H1 (cell line): ENCODE results near the gene CELSR1. TPM values are rescaled to one million over a fixed set of nuclear protein-coding genes. Genes with fewer than 3 reads are reported as not detected.
"Not testable (repeated sequence)": the region's sequence is repeated elsewhere in the genome, so short reads cannot be mapped to it uniquely, and the experiment has no call there.

ENCODE experiments used
- CTCF ChIA-PET: fragments of 300-600 bp; sonication (Branson Sonifier 250); formaldehyde crosslinking; loops from one replicate; lab custom pipeline; 2021; ENCODE audit not compliant: partially characterized antibody; lab: Charles Lee
- POLR2A ChIA-PET: fragments of 300-600 bp; sonication (Branson Sonifier 250); formaldehyde crosslinking; loops from one replicate; lab custom pipeline; 2021; ENCODE audit warnings: inconsistent platforms; ENCODE audit not compliant: partially characterized antibody; lab: Charles Lee
- DNase-seq, 2 experiments: peaks; one replicate each; pipeline versions ENCODE4 v3.0.0 to v3.0.0-alpha.2; 2010 to 2022; ENCODE audit warnings: low spot score in 2 of 2, low read depth in 1 of 2, mixed read lengths in 1 of 2
- FAIRE-seq: peaks from 2 replicates; lab custom pipeline; 2011; peaks lifted over from hg19 to GRCh38; lab: Jason Lieb, UNC
- H2AFZ ChIP-seq: 2 replicates; pipeline ENCODE4 v1.8.1; 2012; ENCODE audit warnings: low read length, inconsistent platforms
- H2AK5ac ChIP-seq: 2 replicates; pipeline ENCODE4 v1.6.1; 2013; ENCODE audit warnings: low read depth, low read length
- H2BK120ac ChIP-seq: replicated peaks from 2 replicates; pipeline ENCODE3; 2013; ENCODE audit warnings: low read depth, low read length, inconsistent platforms
- H2BK12ac ChIP-seq: 2 replicates; pipeline ENCODE4 v1.6.1; 2013; ENCODE audit warnings: low read depth, low read length
- H2BK15ac ChIP-seq: 2 replicates; pipeline ENCODE4 v1.6.1; 2013; ENCODE audit warnings: low read length
- H2BK20ac ChIP-seq: 2 replicates; pipeline ENCODE4 v1.6.1; 2013; ENCODE audit warnings: low read length
- H2BK5ac ChIP-seq: 2 replicates; pipeline ENCODE4 v1.6.1; 2013; ENCODE audit warnings: low read depth, low read length
- H3K14ac ChIP-seq: 2 replicates; pipeline ENCODE4 v1.6.1; 2013; ENCODE audit warnings: inconsistent platforms; ENCODE audit not compliant: insufficient read length
- H3K18ac ChIP-seq: 2 replicates; pipeline ENCODE4 v1.6.1; 2013; ENCODE audit warnings: low read length; ENCODE audit errors: extremely low read depth
- H3K23ac ChIP-seq: 2 replicates; pipeline ENCODE4 v1.6.1; 2013; ENCODE audit warnings: inconsistent platforms; ENCODE audit not compliant: insufficient read length
- H3K23me2 ChIP-seq: 2 replicates; pipeline ENCODE4 v1.6.1; 2013; ENCODE audit warnings: low read depth, low read length
- H3K27ac ChIP-seq: 2 replicates; pipeline ENCODE4 v1.6.1; 2011; ENCODE audit warnings: low read depth, low read length, inconsistent platforms
- H3K27me3 ChIP-seq, 4 experiments: replicated peaks in 1 of 4; 1 replicate in 1 of 4; 2 replicates in 3 of 4; pipeline versions ENCODE4 v1.6.1 to v1.8.1; 2011 to 2013; ENCODE audit warnings: low read length in 3 of 4, mild to moderate bottlenecking in 3 of 4, inconsistent platforms in 2 of 4, mixed read lengths in 2 of 4, moderate library complexity in 1 of 4; ENCODE audit not compliant: control insufficient read depth in 3 of 4, insufficient read depth in 3 of 4; ENCODE audit errors: extremely low read depth in 1 of 4
- H3K36me3 ChIP-seq, 4 experiments: 2 replicates each; pipeline versions ENCODE4 v1.6.1 to v1.8.1; 2011 to 2013; ENCODE audit warnings: mild to moderate bottlenecking in 4 of 4, low read length in 3 of 4, moderate library complexity in 2 of 4, control low read depth in 1 of 4, inconsistent platforms in 1 of 4; ENCODE audit not compliant: insufficient read depth in 4 of 4, control insufficient read depth in 2 of 4
- H3K4ac ChIP-seq: replicated peaks from 2 replicates; pipeline ENCODE3; 2013; ENCODE audit warnings: low read length, low read depth, mixed read lengths, inconsistent platforms; ENCODE audit not compliant: insufficient read length
- H3K4me1 ChIP-seq, 4 experiments: replicated peaks in 1 of 4; 1 replicate in 1 of 4; 2 replicates in 3 of 4; pipeline versions ENCODE4 v1.6.1 to v1.8.1; 2011 to 2013; ENCODE audit warnings: low read length in 3 of 4, inconsistent platforms in 2 of 4, mixed read lengths in 1 of 4; ENCODE audit not compliant: insufficient read depth in 4 of 4, control insufficient read depth in 3 of 4
- H3K4me2 ChIP-seq, 2 experiments: 2 replicates each; pipeline versions ENCODE4 v1.6.1 to v1.8.1; 2011 to 2013; ENCODE audit warnings: low read depth in 2 of 2, low read length in 2 of 2, control low read depth in 1 of 2, inconsistent platforms in 1 of 2, mild to moderate bottlenecking in 1 of 2; ENCODE audit not compliant: insufficient read depth in 1 of 2
- H3K4me3 ChIP-seq, 4 experiments: fragments of 200-600, 300-600 bp in 1 of 4; sonication (generic), shearing (Covaris generic), sonication (Bioruptor Twin) in 1 of 4; 2 replicates each; pipeline versions ENCODE4 v1.5.1 to v1.8.1; 2011 to 2016; ENCODE audit warnings: low read length in 4 of 4, low read depth in 3 of 4, control low read depth in 2 of 4, inconsistent platforms in 2 of 4, mild to moderate bottlenecking in 2 of 4, mixed read lengths in 1 of 4, moderate library complexity in 1 of 4; ENCODE audit not compliant: insufficient read depth in 2 of 4; ENCODE audit errors: extremely low read depth in 1 of 4
- H3K56ac ChIP-seq: replicated peaks from 2 replicates; pipeline ENCODE3; 2013; ENCODE audit warnings: low read depth, mild to moderate bottlenecking, mixed read lengths, low read length, inconsistent platforms; ENCODE audit not compliant: insufficient read length
- H3K79me1 ChIP-seq: 2 replicates; pipeline ENCODE4 v1.6.1; 2013; ENCODE audit warnings: low read depth, low read length, control low read depth
- H3K79me2 ChIP-seq, 2 experiments: 2 replicates each; pipeline versions ENCODE4 v1.6.1 to v1.8.1; 2012 to 2013; ENCODE audit warnings: low read length in 2 of 2, mild to moderate bottlenecking in 2 of 2, inconsistent platforms in 1 of 2; ENCODE audit not compliant: insufficient read depth in 2 of 2, control insufficient read depth in 1 of 2
- H3K9ac ChIP-seq, 4 experiments: replicated peaks in 1 of 4; 1 replicate in 1 of 4; 2 replicates in 3 of 4; pipeline versions ENCODE4 v1.6.1 to v1.8.1; 2011 to 2013; ENCODE audit warnings: low read depth in 3 of 4, low read length in 3 of 4, control low read depth in 2 of 4, mild to moderate bottlenecking in 2 of 4, moderate library complexity in 2 of 4, inconsistent platforms in 1 of 4; ENCODE audit errors: extremely low read depth in 1 of 4
- H3K9me3 ChIP-seq, 2 experiments: 2 replicates each; pipeline versions ENCODE4 v1.6.1 to v1.8.1; 2012 to 2013; ENCODE audit warnings: mild to moderate bottlenecking in 2 of 2, moderate library complexity in 2 of 2, control low read depth in 1 of 2, inconsistent platforms in 1 of 2, low read depth in 1 of 2, low read length in 1 of 2, mixed read lengths in 1 of 2; ENCODE audit not compliant: insufficient read depth in 2 of 2
- H4K20me1 ChIP-seq, 2 experiments: replicated peaks in 1 of 2; 2 replicates each; pipeline versions ENCODE3 to v1.8.1; 2011 to 2013; ENCODE audit warnings: inconsistent platforms in 2 of 2, low read length in 2 of 2, mild to moderate bottlenecking in 1 of 2; ENCODE audit not compliant: insufficient read depth in 2 of 2, control insufficient read depth in 1 of 2
- H4K5ac ChIP-seq: 2 replicates; pipeline ENCODE4 v1.6.1; 2013; ENCODE audit warnings: low read length, low read depth, mixed read lengths, inconsistent platforms; ENCODE audit not compliant: insufficient read length
- H4K8ac ChIP-seq: 2 replicates; pipeline ENCODE4 v1.8.0; 2013; ENCODE audit warnings: mild to moderate bottlenecking, moderate library complexity, low read length, inconsistent platforms; ENCODE audit not compliant: insufficient read depth; ENCODE audit errors: extremely low read depth
- H4K91ac ChIP-seq: replicated peaks from 2 replicates; pipeline ENCODE3; 2013; ENCODE audit warnings: low read length, mixed read lengths, inconsistent platforms; ENCODE audit not compliant: insufficient read length
- JUND ChIP-seq: IDR thresholded peaks from 2 replicates; pipeline ENCODE4 v1.6.1; 2011; ENCODE audit warnings: mild to moderate bottlenecking, improper control_type of control experiment, low read length
- SIN3A ChIP-seq, 2 experiments: IDR thresholded peaks in 1 of 2; conservative IDR thresholded peaks in 1 of 2; 2 replicates each; pipeline ENCODE4 v1.6.1; 2011 to 2012; ENCODE audit warnings: low read length in 2 of 2, improper control_type of control experiment in 1 of 2, low read depth in 1 of 2, mild to moderate bottlenecking in 1 of 2
- SP2 ChIP-seq: IDR thresholded peaks from 2 replicates; pipeline ENCODE4 v1.6.1; 2012; ENCODE audit warnings: mild to moderate bottlenecking, low read length, inconsistent platforms
- WGBS, 2 experiments: shearing (Covaris generic) in 1 of 2; methylation state at CpG; one replicate each; pipeline versions ENCODE4 v1.1.6 to v1.1.7; 2013 to 2015; ENCODE audit warnings: low lambda C conversion rate in 2 of 2, mixed read lengths in 2 of 2, inconsistent platforms in 1 of 2, low coverage in 1 of 2, missing lambda C conversion rate in 1 of 2; ENCODE audit not compliant: insufficient replicate concordance in 2 of 2, insufficient coverage in 1 of 2, insufficient read length in 1 of 2; ENCODE audit errors: extremely low coverage in 1 of 2, missing lambda C conversion rate in 1 of 2; 5-methylcytosine and 5-hydroxymethylcytosine counted together
- polyA plus RNA-seq, 7 experiments: library from polyadenylated mRNA; depleted of rRNA in 3 of 7; stranded (reverse) in 5 of 7; unstranded in 2 of 7; fragments of >200 nt in 5 of 7; fragments of 200-250 nt in 2 of 7; gene quantifications; 1 replicate in 5 of 7; 2 replicates in 1 of 7; 4 replicates in 1 of 7; pipeline versions ENCODE4 v1.2.1 to v1.2.3, GENCODE V29; 2011 to 2013; ENCODE audit warnings: missing spikeins in 2 of 7, mixed read lengths in 2 of 7
- total RNA-seq: library from RNA; stranded (reverse); fragmentation: NEBNext Ultra II Directional; extraction: Animal tissue kit (Norgen Biotek cat#: 25700); gene quantifications from 2 replicates; pipeline ENCODE4 v1.2.1, GENCODE V29; 2021
- TF ChIP-seq, protein P1 (sequence below): IDR thresholded peaks from 2 replicates; pipeline ENCODE4 v1.6.1; 2012; ENCODE audit warnings: inconsistent platforms
- TF ChIP-seq, protein P2 (sequence below): IDR thresholded peaks from 2 replicates; pipeline ENCODE4 v1.6.1; 2012; ENCODE audit warnings: low read length, inconsistent platforms

CELSR1 gene
- total and polyA plus RNA-seq, 2 of the 8 experiments (the other 6 are each of a cell fraction or from before 2014, with no cell fraction given) = 9.0 to 12.4 TPM

DNA sequence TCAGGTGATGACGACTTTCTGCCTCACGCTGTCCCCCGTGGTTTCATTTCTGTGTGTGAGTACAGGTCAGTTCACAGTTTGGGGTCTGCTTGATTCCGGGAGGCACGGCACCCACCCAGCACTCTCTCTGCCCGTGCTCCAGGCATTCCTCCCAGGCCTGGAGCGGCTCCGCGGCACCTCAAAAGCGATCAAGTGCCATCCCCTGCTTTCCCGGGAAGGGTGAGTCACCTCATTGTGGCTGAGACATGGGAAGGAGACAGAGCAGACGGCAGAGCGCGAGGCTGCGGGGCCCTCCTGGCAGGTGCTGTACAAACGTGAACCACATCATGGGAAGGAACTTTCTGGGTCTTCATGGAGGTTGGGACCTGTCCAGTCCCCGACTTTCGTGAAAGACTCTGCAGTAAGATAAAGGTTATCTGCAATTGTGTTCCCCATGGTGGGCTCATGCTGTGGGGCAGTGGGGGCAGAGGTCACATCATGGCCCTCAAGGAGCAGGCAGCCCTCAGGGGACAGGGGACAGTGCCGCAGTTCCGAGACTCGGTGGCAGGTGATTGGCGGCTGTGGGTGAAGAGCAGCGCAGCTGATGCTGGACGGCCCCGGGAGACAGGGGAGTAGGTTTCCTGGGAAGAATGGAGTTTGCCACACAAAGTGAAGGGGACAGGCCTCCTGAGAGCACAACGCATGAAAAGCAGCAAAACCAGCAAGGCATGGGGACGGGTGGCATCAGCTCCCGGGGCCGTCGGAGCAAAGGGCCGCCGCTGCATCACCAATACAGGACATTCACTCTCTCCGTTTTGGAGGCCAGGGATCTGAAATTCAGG is 65.3 kb downstream of the CELSR1 start (continued):
- TF ChIP-seq SP2 (no peak), SIN3A (conservative IDR thresholded peaks at IDR 0.05 in 1 of 2, IDR thresholded peaks at IDR 0.05 in 1 of 2; ENCODE audit: low read depth in 1 of 2, low read length in 2 of 2) (no peak), JUND (no peak)
- TF ChIP-seq, protein P1, sequence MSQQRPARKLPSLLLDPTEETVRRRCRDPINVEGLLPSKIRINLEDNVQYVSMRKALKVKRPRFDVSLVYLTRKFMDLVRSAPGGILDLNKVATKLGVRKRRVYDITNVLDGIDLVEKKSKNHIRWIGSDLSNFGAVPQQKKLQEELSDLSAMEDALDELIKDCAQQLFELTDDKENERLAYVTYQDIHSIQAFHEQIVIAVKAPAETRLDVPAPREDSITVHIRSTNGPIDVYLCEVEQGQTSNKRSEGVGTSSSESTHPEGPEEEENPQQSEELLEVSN = no peak
- TF ChIP-seq, protein P2, sequence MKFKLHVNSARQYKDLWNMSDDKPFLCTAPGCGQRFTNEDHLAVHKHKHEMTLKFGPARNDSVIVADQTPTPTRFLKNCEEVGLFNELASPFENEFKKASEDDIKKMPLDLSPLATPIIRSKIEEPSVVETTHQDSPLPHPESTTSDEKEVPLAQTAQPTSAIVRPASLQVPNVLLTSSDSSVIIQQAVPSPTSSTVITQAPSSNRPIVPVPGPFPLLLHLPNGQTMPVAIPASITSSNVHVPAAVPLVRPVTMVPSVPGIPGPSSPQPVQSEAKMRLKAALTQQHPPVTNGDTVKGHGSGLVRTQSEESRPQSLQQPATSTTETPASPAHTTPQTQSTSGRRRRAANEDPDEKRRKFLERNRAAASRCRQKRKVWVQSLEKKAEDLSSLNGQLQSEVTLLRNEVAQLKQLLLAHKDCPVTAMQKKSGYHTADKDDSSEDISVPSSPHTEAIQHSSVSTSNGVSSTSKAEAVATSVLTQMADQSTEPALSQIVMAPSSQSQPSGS = no peak

DNA sequence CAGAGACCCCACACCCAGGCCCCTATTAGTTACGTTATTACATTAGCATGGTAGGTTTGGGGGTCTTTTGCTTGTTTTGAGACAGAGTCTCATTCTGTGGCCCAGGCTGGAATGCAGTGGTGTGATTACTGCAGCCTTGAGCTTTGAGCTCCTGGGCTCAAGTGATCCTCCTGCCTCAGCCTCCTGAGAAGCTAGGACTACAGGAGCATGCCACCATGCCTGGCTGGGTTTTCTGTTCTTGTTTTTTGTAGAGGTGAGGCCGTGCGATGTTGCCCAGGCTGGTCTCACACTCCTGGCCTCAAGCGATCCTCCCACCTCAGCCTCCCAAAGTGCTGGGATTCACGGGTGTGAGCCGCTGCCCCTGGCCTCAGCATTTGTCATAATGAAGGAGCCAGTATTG is 66.1 kb downstream of the CELSR1 start:
- not testable (repeated sequence) for H2BK20ac ChIP-seq, H3K56ac ChIP-seq, H3K27me3 ChIP-seq, H3K27ac ChIP-seq, H3K23ac ChIP-seq, H3K4me2 ChIP-seq, H3K14ac ChIP-seq, H4K8ac ChIP-seq, H4K20me1 ChIP-seq, H2AFZ ChIP-seq, H3K4me1 ChIP-seq, H3K18ac ChIP-seq, H3K79me1 ChIP-seq, H2AK5ac ChIP-seq, FAIRE-seq, H3K4ac ChIP-seq, H2BK12ac ChIP-seq, H2BK5ac ChIP-seq, H3K79me2 ChIP-seq, H3K9me3 ChIP-seq, H3K23me2 ChIP-seq, H3K4me3 ChIP-seq, H3K36me3 ChIP-seq, H3K9ac ChIP-seq, H2BK120ac ChIP-seq, DNase-seq, H4K5ac ChIP-seq, H4K91ac ChIP-seq, H2BK15ac ChIP-seq
- POLR2A ChIA-PET = interaction anchor here (0.9 to 1.6 kb wide), 3 partner anchors 8 to 13 kb away, joined by 3 read pairs; no protein-coding TSS in a partner anchor
- WGBS, 2 experiments = 92% methylated on average over 6 of the region's 6 CpGs; no CpG with 5 or more reads in 1 of the 2 experiments
- CTCF ChIA-PET = interaction anchor here (1.1 to 1.9 kb wide), 4 partner anchors 11 to 104 kb away, joined by 3 to 6 read pairs (median 4); no protein-coding TSS in a partner anchor
